MCF 10A (cell line): ENCODE measurements around the gene CLNK. TPM values are rescaled to one million over a fixed set of nuclear protein-coding genes. Genes with fewer than 3 reads are reported as not detected.
"Not testable (repeated sequence)": the region's sequence is repeated elsewhere in the genome, so short reads cannot be mapped to it uniquely, and the experiment has no call there.

Experiments
- BruUV-seq: library from RNA; stranded (reverse); fragments of 400-500 nt; replicated peaks from 2 replicates; lab custom pipeline; 2021; lab: Mats Ljungman, UMichigan
- CTCF ChIA-PET: fragments of 300-600 bp; sonication (Branson Sonifier 250); formaldehyde crosslinking; extraction: SDS; loops from one replicate; lab custom pipeline; 2021; ENCODE audit warnings: antibody characterized with exemption, inconsistent platforms; lab: Yijun Ruan, JAX
- POLR2A ChIA-PET: fragments of 300-600, 350-650 bp; sonication (Branson Sonifier 250); formaldehyde crosslinking; extraction: SDS; loops from one replicate; lab custom pipeline; 2020; ENCODE audit warnings: antibody characterized with exemption, inconsistent platforms; lab: Yijun Ruan, JAX
- DNase-seq: peaks from one replicate; pipeline ENCODE4 v3.0.0-alpha.2; 2018; ENCODE audit not compliant: unreplicated experiment
- H3K27ac Mint-ChIP-seq: one replicate; pipeline ENCODE4 v1.8.0; 2022; ENCODE audit warnings: mild to moderate bottlenecking, low read depth, mixed read lengths; ENCODE audit not compliant: unreplicated experiment
- H3K27me3 Mint-ChIP-seq: one replicate; pipeline ENCODE4 v1.8.0; 2022; ENCODE audit warnings: mixed read lengths; ENCODE audit not compliant: insufficient read depth, unreplicated experiment
- H3K36me3 Mint-ChIP-seq: one replicate; pipeline ENCODE4 v1.8.0; 2022; ENCODE audit warnings: mild to moderate bottlenecking, moderate library complexity, mixed read lengths; ENCODE audit not compliant: insufficient read depth, unreplicated experiment
- H3K4me1 Mint-ChIP-seq: one replicate; pipeline ENCODE4 v1.8.0; 2022; ENCODE audit warnings: mixed read lengths; ENCODE audit not compliant: insufficient read depth, unreplicated experiment
- H3K4me3 Mint-ChIP-seq: one replicate; pipeline ENCODE4 v1.8.0; 2022; ENCODE audit warnings: mild to moderate bottlenecking, moderate library complexity, mixed read lengths; ENCODE audit not compliant: unreplicated experiment
- H3K9me3 Mint-ChIP-seq: one replicate; pipeline ENCODE4 v1.8.0; 2022; ENCODE audit warnings: mixed read lengths; ENCODE audit not compliant: unreplicated experiment
- intact Hi-C: fragments of 100-400 bp; cut with micrococcal nuclease; formaldehyde crosslinking; loops from 2 replicates; pipeline ENCODE4 v1.14.1; 2022
- total RNA-seq: library from RNA; stranded (reverse); gene quantifications from 2 replicates; pipeline ENCODE4 v1.2.3, GENCODE V29; 2022
- TF ChIP-seq, protein P1 (sequence below): fragments of 200-600 bp; IDR thresholded peaks from one replicate; pipeline ENCODE4 v1.8.0; 2022; ENCODE audit warnings: antibody characterized with exemption, mild to moderate bottlenecking; ENCODE audit not compliant: unreplicated experiment

CLNK gene
- total RNA-seq, 1 experiment from 2014 or later, result not detected

DNA sequence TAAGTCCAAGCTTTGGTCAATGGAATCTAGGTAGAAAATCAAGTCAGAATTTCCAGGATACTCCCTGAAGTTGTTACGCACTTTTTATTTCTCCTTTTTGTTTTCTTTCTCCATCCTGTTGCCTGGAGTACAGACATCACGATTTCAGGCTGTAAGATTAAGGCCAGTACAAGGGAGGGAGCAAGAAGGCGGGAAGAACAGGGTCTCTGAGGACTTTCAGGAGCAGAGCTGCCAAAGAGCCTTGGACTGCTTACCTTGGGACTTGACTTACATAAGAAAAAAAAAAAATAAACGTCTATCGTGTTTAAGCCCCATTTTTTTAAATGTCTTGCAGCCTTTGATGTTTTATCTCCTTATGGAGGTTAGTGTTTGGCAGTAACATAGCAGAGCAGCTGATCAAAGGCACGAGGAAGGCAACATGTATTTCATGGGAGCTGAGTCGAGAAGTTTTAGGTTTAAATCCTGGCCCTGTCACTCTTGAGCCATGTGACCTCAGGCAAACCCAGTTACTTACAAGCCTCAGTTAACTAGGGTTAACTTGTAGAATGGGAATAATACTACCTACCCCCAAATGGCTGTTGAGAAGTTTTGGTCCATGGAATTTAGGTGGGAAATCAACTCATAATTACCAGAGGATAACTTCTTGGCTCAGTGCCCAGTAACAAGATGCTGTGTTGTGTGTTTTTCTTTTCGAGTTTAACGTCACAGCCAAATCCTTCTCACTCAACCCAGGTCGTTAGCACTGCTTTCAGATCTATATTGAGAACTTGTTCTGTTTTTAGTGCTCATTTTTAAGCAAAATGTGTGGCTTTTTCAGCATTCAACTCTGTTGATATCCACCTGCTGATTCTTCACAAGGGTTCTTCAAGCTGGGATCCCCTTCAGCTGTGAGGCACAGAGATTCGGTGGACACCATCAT, 106.8 kb downstream of the CLNK start:
- DNase-seq, result no peak
- Mint-ChIP-seq H3K9me3 (peaks cover 7% of the 10 kb centered on the region), H3K27ac (no peak overlapping the region), H3K4me1 (no peaks in the 10 kb centered on the region), H3K27me3 (peaks cover 12% of the 10 kb centered on the region), H3K4me3 (no peak overlapping the region), H3K36me3 (no peaks in the 10 kb centered on the region)
- ChIA-PET POLR2A (no interaction called here), CTCF (interaction anchor here (0.6 to 1.1 kb wide), 5 partner anchors 846 to 1841 kb away, joined by 3 to 6 read pairs (median 3); no protein-coding TSS in a partner anchor)
- no TSS peak for BruUV-seq
- intact Hi-C loops, result no loop called here
- TF ChIP-seq, protein P1, sequence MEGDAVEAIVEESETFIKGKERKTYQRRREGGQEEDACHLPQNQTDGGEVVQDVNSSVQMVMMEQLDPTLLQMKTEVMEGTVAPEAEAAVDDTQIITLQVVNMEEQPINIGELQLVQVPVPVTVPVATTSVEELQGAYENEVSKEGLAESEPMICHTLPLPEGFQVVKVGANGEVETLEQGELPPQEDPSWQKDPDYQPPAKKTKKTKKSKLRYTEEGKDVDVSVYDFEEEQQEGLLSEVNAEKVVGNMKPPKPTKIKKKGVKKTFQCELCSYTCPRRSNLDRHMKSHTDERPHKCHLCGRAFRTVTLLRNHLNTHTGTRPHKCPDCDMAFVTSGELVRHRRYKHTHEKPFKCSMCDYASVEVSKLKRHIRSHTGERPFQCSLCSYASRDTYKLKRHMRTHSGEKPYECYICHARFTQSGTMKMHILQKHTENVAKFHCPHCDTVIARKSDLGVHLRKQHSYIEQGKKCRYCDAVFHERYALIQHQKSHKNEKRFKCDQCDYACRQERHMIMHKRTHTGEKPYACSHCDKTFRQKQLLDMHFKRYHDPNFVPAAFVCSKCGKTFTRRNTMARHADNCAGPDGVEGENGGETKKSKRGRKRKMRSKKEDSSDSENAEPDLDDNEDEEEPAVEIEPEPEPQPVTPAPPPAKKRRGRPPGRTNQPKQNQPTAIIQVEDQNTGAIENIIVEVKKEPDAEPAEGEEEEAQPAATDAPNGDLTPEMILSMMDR, result no peak

DNA sequence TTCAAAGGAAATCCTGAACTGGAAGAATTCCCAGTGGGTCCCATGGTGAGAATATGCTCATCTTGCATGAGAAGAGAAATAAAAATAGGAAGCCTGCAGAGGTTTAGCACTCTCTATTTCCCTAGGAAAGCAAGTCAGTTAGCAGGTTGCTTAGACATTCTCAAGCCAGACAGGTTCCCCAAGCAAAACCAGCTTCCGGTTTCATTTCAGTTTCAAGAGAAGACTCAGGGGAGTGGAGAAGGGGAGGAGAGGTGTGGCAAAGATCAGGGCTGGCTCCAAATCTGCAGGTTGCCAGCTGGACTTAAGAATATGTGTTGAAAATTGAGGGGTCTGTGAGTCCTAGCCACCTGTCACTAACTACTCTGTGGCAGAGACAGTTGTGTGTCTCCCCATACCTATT, 107.5 kb downstream of the CLNK start:
- H3K27ac Mint-ChIP-seq, result no peak overlapping the region
- no peak for DNase-seq
- H3K4me3 Mint-ChIP-seq, result no peak overlapping the region
- ChIA-PET CTCF (interaction anchor here (0.9 to 1.1 kb wide), 4 partner anchors 138 to 1144 kb away, joined by 3 to 6 read pairs (median 4); no protein-coding TSS in a partner anchor), POLR2A (no interaction called here)
- peaks cover 7% of the 10 kb centered on the region for H3K9me3 Mint-ChIP-seq
- no TSS peak for BruUV-seq
- peaks cover 12% of the 10 kb centered on the region for H3K27me3 Mint-ChIP-seq
- intact Hi-C loops, result no loop called here
- H3K36me3 Mint-ChIP-seq, result no peaks in the 10 kb centered on the region
- TF ChIP-seq, protein P1, result no peak
- H3K4me1 Mint-ChIP-seq, result no peaks in the 10 kb centered on the region

DNA sequence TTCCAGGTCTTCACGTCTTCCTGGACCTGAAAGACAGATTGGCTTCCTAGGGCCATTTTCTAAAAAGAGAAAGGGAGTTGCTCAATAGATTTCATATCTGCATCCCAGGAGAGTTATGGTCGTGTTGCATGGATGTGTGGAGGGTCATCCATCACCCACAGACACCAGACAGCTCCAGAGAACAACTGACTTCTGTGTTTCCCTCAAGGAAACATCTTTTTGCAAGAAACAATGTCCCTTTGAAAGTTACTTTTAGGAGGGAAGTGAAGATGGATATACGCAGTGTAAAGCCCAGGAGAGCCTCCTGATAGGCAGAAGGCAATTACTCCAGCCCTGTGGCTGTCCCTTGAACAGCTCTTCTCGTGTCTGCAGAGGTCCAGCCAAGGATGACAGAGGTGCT, 108.3 kb downstream of the CLNK start:
- Mint-ChIP-seq H3K27ac (no peak overlapping the region), H3K9me3 (peaks cover 7% of the 10 kb centered on the region), H3K4me3 (no peak overlapping the region), H3K4me1 (no peaks in the 10 kb centered on the region), H3K27me3 (peaks cover 12% of the 10 kb centered on the region), H3K36me3 (no peaks in the 10 kb centered on the region)
- ChIA-PET POLR2A (no interaction called here), CTCF (interaction anchor here (0.9 kb wide), 1 partner anchor 138 kb away, joined by 3 read pairs; no protein-coding TSS in a partner anchor)
- intact Hi-C loops, result no loop called here
- no TSS peak for BruUV-seq
- TF ChIP-seq, protein P1, result no peak
- no peak for DNase-seq

DNA sequence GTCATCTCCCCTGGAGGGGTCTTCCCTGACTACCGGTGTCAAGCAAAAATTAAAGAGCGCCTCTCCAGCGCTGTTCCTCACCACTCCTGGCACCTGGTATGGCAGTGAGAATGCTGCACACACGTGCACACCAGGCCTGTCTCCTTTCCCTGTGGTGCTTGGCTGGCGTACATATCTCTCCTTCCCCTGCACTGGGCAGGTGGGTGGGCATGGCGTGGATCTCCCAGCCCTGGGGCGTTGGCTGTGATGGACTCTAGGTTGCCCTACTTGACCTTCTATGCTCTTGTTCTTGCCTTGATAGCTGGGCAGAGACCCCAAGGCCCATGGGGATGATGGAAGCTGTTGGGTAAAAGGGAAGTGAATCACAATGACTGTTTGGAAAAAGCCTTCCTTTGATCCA, 109.2 kb downstream of the CLNK start:
- no TSS peak for BruUV-seq
- ChIA-PET CTCF (interaction anchor here (0.6 kb wide), 1 partner anchor 439 kb away, joined by 3 read pairs; no protein-coding TSS in a partner anchor), POLR2A (no interaction called here)
- intact Hi-C loops, result no loop called here
- TF ChIP-seq, protein P1, result no peak
- no peaks in the 10 kb centered on the region for H3K4me1 Mint-ChIP-seq
- H3K27me3 Mint-ChIP-seq, result peaks cover 12% of the 10 kb centered on the region
- peaks cover 7% of the 10 kb centered on the region for H3K9me3 Mint-ChIP-seq
- no peak overlapping the region for H3K27ac Mint-ChIP-seq
- no peak for DNase-seq
- H3K4me3 Mint-ChIP-seq, result no peak overlapping the region
- H3K36me3 Mint-ChIP-seq, result no peaks in the 10 kb centered on the region

DNA sequence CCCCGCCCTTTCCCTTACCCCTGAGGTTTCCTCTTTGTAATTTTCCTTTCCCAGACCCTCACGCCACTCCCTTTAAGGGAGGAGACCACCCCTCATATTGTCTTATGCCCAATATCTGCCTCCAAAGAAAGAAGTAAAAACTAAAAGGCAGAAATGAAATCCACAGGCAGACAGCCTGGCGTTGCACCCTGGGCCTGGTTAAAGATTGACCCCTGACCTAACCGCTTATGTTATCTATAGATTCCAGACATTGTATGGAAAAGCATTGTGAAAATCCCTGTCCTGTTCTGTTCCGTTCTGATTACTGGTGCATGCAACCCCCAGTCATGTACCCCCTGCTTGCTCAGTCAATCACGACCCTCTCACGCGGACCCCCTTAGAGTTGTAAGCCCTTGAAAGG, 110.0 kb downstream of the CLNK start:
- DNase-seq, H3K9me3 Mint-ChIP-seq, CTCF ChIA-PET, H3K4me1 Mint-ChIP-seq, intact Hi-C loops, BruUV-seq, POLR2A ChIA-PET, H3K4me3 Mint-ChIP-seq, H3K27ac Mint-ChIP-seq, H3K36me3 Mint-ChIP-seq: not testable (repeated sequence)
- peaks cover 12% of the 10 kb centered on the region for H3K27me3 Mint-ChIP-seq
